ENCODE measurements around the gene TMEM106A. TPM values are rescaled to one million over a fixed set of nuclear protein-coding genes. Genes with fewer than 3 reads are reported as not detected.
A peak's percentile ranks its signal among the peaks of the same experiment; 100 is the strongest.

The TMEM106A gene
- total and polyA plus RNA-seq, 2 of the 13 experiments (the other 11 are each of a cell fraction or from before 2014, with no cell fraction given) = 16.9 to 35.9 TPM

DNA sequence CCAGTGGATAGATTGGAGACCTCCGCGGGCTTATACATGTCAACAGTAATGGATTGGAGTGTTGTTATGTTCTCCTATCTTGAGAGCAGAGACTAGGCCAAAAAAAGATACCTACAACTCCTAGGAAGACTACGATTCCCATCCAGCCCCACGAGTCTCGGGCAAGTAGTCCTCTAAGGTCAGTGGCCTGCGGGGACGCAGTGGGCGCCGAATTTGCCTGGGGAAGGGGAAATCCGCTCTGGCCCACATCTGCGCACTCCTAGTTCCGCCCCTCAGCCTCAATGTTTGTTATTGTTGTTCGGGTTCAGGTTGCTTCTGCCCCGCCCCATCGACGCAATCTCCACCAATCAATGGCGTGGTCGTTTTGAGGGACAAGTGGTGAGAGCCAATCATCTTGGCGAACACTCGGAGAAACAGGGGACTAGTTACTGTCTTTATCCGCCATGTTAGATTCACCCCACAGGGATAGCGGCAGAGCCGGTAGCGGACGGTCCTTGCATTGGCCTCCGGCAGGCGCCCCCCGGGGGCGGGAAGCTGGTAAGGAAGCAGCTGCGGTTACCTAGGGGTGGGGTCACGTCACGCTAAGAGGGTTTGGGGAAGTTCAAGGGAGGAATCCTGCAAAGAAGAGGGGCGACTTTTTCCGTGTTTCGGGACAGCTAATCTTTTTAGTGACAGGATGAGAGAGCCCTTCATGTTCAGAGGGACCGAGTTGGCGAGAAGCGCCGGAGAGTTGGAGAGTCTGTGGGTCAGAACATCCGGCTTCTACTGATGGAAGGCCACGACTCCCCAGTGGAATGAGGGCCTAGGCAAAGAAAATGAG lies 40.7 kb upstream of the TMEM106A start, which contains the start of gene NBR1 (continued):
- TF ChIP-seq, protein P1, sequence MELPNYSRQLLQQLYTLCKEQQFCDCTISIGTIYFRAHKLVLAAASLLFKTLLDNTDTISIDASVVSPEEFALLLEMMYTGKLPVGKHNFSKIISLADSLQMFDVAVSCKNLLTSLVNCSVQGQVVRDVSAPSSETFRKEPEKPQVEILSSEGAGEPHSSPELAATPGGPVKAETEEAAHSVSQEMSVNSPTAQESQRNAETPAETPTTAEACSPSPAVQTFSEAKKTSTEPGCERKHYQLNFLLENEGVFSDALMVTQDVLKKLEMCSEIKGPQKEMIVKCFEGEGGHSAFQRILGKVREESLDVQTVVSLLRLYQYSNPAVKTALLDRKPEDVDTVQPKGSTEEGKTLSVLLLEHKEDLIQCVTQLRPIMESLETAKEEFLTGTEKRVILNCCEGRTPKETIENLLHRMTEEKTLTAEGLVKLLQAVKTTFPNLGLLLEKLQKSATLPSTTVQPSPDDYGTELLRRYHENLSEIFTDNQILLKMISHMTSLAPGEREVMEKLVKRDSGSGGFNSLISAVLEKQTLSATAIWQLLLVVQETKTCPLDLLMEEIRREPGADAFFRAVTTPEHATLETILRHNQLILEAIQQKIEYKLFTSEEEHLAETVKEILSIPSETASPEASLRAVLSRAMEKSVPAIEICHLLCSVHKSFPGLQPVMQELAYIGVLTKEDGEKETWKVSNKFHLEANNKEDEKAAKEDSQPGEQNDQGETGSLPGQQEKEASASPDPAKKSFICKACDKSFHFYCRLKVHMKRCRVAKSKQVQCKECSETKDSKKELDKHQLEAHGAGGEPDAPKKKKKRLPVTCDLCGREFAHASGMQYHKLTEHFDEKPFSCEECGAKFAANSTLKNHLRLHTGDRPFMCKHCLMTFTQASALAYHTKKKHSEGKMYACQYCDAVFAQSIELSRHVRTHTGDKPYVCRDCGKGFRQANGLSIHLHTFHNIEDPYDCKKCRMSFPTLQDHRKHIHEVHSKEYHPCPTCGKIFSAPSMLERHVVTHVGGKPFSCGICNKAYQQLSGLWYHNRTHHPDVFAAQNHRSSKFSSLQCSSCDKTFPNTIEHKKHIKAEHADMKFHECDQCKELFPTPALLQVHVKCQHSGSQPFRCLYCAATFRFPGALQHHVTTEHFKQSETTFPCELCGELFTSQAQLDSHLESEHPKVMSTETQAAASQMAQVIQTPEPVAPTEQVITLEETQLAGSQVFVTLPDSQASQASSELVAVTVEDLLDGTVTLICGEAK (IDR thresholded peaks at IDR 0.05) = no peak
- TF ChIP-seq, protein P1 (CRISPR knock-in tag; IDR thresholded peaks at IDR 0.05) = 0 out of 2 replicates have a peak, but pooled peaks have one; percentile 15
- 0 out of 2 replicates have a peak, but pooled peaks have one; percentile 48 for TF ChIP-seq SOX13 (IDR thresholded peaks at IDR 0.05)
- TF ChIP-seq SOX13 (CRISPR knock-in tag; conservative IDR thresholded peaks at IDR 0.05 in 1 of 2, IDR thresholded peaks at IDR 0.05 in 1 of 2) = peak in 1 of 2 experiments; percentile 54; a peak in 2 of 4 replicates
- TF ChIP-seq CENPT (CRISPR knock-in tag; IDR thresholded peaks at IDR 0.05; ENCODE audit: low read depth) = no peak
- TF ChIP-seq, protein P2, sequence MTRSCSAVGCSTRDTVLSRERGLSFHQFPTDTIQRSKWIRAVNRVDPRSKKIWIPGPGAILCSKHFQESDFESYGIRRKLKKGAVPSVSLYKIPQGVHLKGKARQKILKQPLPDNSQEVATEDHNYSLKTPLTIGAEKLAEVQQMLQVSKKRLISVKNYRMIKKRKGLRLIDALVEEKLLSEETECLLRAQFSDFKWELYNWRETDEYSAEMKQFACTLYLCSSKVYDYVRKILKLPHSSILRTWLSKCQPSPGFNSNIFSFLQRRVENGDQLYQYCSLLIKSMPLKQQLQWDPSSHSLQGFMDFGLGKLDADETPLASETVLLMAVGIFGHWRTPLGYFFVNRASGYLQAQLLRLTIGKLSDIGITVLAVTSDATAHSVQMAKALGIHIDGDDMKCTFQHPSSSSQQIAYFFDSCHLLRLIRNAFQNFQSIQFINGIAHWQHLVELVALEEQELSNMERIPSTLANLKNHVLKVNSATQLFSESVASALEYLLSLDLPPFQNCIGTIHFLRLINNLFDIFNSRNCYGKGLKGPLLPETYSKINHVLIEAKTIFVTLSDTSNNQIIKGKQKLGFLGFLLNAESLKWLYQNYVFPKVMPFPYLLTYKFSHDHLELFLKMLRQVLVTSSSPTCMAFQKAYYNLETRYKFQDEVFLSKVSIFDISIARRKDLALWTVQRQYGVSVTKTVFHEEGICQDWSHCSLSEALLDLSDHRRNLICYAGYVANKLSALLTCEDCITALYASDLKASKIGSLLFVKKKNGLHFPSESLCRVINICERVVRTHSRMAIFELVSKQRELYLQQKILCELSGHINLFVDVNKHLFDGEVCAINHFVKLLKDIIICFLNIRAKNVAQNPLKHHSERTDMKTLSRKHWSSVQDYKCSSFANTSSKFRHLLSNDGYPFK (CRISPR knock-in tag; IDR thresholded peaks at IDR 0.05; ENCODE audit: borderline replicate concordance) = peak; percentile 87; the same call in 1 of the 2 replicates
- no peak; the same call in 1 of the 2 replicates for TF ChIP-seq HOXA5 (CRISPR knock-in tag; IDR thresholded peaks at IDR 0.05)
- TF ChIP-seq, protein P3, sequence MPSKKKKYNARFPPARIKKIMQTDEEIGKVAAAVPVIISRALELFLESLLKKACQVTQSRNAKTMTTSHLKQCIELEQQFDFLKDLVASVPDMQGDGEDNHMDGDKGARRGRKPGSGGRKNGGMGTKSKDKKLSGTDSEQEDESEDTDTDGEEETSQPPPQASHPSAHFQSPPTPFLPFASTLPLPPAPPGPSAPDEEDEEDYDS (CRISPR knock-in tag; IDR thresholded peaks at IDR 0.05) = peak; percentile 93
- TF ChIP-seq KLF15 (CRISPR knock-in tag; IDR thresholded peaks at IDR 0.05; ENCODE audit: borderline replicate concordance) = no peak; the same call in 1 of the 2 replicates
- peak; percentile 42; the same call in 1 of the 2 replicates for TF ChIP-seq FOXC1 (CRISPR knock-in tag; IDR thresholded peaks at IDR 0.05; ENCODE audit: borderline replicate concordance)
- no peak for TF ChIP-seq SRY (CRISPR knock-in tag; IDR thresholded peaks at IDR 0.05)
- TF ChIP-seq, protein P4, sequence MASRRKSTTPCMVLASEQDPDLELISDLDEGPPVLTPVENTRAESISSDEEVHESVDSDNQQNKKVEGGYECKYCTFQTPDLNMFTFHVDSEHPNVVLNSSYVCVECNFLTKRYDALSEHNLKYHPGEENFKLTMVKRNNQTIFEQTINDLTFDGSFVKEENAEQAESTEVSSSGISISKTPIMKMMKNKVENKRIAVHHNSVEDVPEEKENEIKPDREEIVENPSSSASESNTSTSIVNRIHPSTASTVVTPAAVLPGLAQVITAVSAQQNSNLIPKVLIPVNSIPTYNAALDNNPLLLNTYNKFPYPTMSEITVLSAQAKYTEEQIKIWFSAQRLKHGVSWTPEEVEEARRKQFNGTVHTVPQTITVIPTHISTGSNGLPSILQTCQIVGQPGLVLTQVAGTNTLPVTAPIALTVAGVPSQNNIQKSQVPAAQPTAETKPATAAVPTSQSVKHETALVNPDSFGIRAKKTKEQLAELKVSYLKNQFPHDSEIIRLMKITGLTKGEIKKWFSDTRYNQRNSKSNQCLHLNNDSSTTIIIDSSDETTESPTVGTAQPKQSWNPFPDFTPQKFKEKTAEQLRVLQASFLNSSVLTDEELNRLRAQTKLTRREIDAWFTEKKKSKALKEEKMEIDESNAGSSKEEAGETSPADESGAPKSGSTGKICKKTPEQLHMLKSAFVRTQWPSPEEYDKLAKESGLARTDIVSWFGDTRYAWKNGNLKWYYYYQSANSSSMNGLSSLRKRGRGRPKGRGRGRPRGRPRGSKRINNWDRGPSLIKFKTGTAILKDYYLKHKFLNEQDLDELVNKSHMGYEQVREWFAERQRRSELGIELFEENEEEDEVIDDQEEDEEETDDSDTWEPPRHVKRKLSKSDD (CRISPR knock-in tag; IDR thresholded peaks at IDR 0.05; ENCODE audit: low read depth) = peak; percentile 92

Measured in HepG2 (cell line).